ENCODE measurements around the gene CSF2RB.

Gene CSF2RB

GRCh38 chr22:36922711-36923110 is 9.3 kb downstream of the CSF2RB start:
- DNase-seq: no peak

GRCh38 chr22:36923131-36923788 is 9.8 kb downstream of the CSF2RB start:
- DNase-seq: no peak

GRCh38 chr22:36924151-36924698 is 10.8 kb downstream of the CSF2RB start:
- DNase-seq: no peak

GRCh38 chr22:36925388-36926290 is 12.2 kb downstream of the CSF2RB start:
- DNase-seq: no peak

- no peak for DNase-seq
Measured at GRCh38 chr22:36926309-36926708, 12.9 kb downstream of the CSF2RB start.

- DNase-seq: no peak
Measured at GRCh38 chr22:36926721-36927435, 13.4 kb downstream of the CSF2RB start.

GRCh38 chr22:36927671-36928070 is 14.2 kb downstream of the CSF2RB start:
- no peak for DNase-seq

- DNase-seq: no peak
Measured at GRCh38 chr22:36928196-36928595, 14.8 kb downstream of the CSF2RB start.

- no peak for DNase-seq
Measured at GRCh38 chr22:36928786-36929535, 15.5 kb downstream of the CSF2RB start.

- DNase-seq: no peak
Measured at GRCh38 chr22:36929621-36930020, 16.2 kb downstream of the CSF2RB start.

- DNase-seq: no peak
Measured at GRCh38 chr22:36930041-36930935, 16.9 kb downstream of the CSF2RB start.

- no peak for DNase-seq
Measured at GRCh38 chr22:36931446-36931845, 18.0 kb downstream of the CSF2RB start.

- no peak for DNase-seq
Measured at GRCh38 chr22:36933629-36934417, 20.4 kb downstream of the CSF2RB start.

GRCh38 chr22:36934418-36935312 is 21.2 kb downstream of the CSF2RB start:
- no peak for DNase-seq

GRCh38 chr22:36935313-36935610 is 21.8 kb downstream of the CSF2RB start:
- no peak for DNase-seq

GRCh38 chr22:36935694-36936093 is 22.3 kb downstream of the CSF2RB start:
- DNase-seq: no peak

GRCh38 chr22:36936362-36937116 is 23.1 kb downstream of the CSF2RB start:
- no peak for DNase-seq

- no peak for DNase-seq
Measured at GRCh38 chr22:36937319-36938027, 24.0 kb downstream of the CSF2RB start.
